Measurements from ENCODE around the gene FOXP1. TPM values are rescaled to one million over a fixed set of nuclear protein-coding genes. Genes with fewer than 3 reads are reported as not detected.

FOXP1 gene
- total and polyA plus RNA-seq, 2 of the 8 experiments (the other 6 are each of a cell fraction or from before 2014, with no cell fraction given), result 13.9 to 25.4 TPM

GRCh38 chr3:71616571-71617021, 33.1 kb upstream of the FOXP1 start (continued):
- TF ChIP-seq, protein P1, sequence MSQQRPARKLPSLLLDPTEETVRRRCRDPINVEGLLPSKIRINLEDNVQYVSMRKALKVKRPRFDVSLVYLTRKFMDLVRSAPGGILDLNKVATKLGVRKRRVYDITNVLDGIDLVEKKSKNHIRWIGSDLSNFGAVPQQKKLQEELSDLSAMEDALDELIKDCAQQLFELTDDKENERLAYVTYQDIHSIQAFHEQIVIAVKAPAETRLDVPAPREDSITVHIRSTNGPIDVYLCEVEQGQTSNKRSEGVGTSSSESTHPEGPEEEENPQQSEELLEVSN (IDR thresholded peaks at IDR 0.05), result no peak
- TF ChIP-seq BCL11A (IDR thresholded peaks at IDR 0.05; ENCODE audit: low read depth in 2 of 2, low read length in 2 of 2) (no peak), RBBP5 (IDR thresholded peaks at IDR 0.05; ENCODE audit: borderline replicate concordance, low read depth, low read length) (no peak), TAF7 (optimal IDR thresholded peaks at IDR 0.05; ENCODE audit: borderline replicate concordance, low read depth, low read length) (no peak)

All from H1 (cell line).